GM18870 (cell line): ENCODE measurements around the gene KEL.

ENCODE experiments used
- ATAC-seq: cut with Tn5 transposase; IDR thresholded peaks from one replicate; pipeline ENCODE4 v1.9.1; 2021; ENCODE audit warnings: moderate library complexity; ENCODE audit not compliant: unreplicated experiment

KEL gene

DNA sequence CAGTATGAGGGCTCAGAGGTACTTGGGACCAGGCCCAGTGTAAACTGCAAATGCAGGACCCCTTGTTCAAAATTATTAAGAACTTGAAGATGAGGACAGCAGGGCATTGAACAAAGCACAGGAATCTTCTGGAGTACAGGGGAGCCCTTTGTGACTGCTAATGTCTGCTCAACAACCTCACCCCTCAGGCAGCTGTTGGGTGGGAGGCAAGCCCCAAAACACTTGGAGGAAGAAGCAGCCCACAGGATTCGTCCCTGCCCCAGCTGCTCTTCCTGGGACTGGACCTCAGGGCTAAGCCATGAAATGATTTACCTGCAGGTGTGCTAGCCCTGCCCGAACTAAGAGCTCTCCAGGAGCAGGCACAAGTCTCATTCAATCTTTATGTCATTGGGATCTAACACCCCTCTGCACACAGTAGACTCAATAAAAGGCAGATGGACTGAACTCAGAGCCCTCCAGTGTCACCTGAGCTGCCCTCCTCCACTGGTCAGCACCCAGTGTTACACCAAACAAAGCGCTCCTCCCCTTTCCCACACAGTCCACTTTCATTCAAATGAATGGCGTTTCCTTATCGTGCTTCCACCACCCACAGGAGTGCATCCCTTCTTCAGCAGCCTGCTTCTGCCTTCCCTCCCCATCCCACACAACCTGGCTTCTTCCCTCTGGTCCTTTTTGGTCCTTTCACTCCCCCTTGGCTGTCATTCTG lies 29.6 kb downstream of the KEL start:
- ATAC-seq = no peak

DNA sequence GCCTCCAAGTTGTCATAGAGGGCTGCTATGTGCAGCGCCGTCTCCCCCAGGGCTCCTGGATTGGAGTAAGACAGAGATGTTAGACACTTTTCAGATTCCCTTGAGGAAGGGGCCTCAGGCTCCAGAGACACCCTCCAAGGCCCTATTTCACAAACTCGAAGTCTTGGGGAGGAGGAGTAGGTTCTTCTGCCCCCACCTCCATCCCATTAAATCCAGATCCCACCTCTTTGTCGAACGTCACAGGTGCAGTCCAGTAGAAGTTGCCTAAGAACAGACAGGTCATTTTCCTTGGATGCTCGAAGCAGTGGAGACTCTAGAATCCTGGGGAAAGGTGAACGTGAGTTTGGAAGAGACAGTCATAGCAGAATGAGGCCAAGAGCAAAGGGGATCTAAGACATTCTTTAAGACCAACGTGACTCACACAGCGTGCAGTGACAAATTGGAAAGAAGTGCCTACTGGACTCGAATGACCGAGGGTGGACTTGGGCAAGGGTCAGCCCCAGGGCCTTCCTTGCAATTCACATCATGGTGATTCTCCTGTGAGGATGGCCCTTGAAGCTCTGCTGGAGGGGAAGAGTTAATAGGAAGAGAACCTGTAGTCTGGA lies 31.9 kb downstream of the KEL start:
- no peak for ATAC-seq

DNA sequence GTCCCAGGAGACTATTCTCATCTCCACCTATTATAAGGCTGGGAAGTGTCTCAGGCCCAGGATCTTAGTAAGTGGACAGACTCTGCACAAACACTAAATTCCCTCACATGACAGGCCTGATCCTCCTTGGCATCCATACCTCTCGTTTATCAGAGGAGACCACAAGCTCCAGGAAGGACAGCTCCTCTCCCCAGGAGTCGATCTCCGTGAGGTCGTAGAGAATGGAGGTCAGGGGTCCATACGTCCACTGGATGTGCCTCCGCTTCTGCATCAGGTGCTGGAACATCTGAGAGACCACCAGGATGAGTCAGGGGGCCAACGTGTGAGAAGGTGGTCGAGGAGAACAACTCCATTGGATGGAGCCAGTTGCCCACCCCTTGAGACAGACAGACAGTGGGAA lies 34.2 kb downstream of the KEL start:
- ATAC-seq = no peak

DNA sequence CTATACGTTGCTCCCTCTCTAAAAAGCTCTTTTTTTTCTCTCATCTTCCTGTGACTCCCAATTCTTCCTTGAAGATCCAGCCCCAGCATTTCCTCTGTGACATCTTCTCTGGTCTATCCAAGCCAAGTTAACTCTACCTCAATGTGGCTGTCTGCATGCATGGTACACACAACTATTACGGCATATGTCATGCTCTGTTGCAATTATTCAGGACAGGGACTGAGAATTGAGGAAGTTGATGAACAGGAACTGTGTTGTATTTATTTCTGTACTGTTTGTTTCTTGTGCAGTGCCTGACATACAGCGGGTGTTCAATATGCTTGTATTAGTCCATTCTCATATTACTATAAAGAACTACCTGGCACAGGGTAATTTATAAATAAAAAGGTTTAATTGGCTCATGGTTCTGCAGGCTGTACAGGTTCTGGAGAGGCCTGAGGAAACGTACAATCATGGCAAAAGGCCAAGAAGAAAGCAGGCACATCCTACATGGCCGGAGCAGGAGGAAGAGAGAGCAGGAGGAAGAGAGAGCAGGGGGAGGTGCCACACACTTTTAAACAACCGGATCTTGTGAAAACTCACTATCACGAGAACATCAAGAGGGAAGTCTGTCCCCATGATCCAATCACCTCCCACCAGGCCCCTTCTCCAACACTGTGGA lies 34.9 kb downstream of the KEL start:
- no peak for ATAC-seq

DNA sequence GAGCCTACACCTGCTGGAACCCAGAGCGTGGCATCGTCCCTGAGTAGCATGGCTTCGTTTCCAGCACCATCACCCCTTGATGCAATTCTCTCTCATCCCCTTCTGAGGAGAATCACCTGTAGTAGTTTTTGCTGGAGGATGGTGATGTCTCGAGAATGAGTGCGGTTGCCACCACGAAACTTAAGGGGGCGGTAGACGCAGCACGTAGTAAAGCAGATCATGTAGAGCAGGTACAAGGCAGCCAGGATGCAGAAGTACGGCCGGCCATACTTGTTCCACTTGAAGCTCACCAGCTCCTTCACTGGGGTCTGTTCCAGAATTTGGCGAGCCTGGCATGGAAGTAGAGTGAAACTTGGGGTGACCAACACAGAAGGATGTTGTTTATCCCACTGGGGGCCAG lies 36.8 kb downstream of the KEL start:
- ATAC-seq = no peak

DNA sequence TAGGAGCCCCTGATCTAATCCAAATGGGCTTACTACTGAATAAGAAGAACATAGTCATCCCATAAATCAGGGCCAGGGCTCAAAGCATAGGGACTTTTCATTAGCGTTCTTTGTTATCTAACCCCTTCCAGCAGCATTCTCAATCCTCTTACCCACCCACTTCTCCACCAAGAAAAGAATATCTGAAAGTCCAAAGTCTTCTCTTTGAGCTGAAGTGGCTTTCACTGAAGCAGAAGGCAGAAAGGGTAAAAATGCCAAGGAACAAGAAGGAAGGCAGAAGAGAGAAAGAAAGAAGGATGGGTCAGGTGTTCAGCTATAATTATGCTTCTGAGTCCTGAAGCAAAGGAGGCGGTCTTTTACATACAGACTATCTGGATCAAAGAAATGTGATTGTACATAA lies 38.8 kb downstream of the KEL start:
- ATAC-seq = no peak

DNA sequence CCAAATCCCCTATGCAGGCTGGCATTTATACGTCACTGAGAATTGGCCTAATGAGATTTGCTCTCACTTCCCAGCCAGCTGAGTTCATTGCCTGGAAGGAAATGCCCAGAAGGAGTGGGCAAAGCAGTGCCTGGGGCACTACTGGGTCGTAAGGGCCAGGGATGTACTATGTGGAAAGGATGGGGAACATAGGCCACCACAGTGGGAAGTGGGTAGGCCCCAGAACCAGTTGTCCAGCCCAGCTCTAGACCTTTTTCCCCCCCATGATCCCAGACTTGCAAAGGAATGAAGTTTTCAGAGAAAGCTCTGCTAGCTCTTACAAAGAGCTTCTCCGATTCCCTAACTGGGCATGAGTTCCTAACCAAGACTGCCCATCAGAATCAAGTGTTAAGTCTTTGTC lies 42.5 kb downstream of the KEL start:
- ATAC-seq = no peak

DNA sequence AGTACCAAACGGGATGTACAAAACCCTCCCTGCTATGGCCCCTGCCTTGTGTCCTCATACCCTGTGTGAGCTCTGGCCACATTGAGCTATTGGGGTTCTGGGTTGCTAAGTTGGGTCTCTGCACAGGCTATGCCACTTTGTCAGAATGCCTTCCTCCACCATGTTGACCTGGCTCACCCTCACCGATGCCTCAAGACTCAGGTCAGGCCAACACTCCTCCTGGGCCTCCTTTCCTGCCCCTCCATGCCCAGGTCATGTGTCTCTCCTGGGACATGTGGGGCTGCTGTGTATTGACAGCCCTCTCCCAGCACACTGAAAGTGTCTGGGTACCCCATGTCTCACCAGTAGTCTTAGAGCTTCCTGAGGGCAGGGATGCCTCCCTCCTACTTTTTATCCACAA lies 43.3 kb downstream of the KEL start:
- no peak for ATAC-seq

DNA sequence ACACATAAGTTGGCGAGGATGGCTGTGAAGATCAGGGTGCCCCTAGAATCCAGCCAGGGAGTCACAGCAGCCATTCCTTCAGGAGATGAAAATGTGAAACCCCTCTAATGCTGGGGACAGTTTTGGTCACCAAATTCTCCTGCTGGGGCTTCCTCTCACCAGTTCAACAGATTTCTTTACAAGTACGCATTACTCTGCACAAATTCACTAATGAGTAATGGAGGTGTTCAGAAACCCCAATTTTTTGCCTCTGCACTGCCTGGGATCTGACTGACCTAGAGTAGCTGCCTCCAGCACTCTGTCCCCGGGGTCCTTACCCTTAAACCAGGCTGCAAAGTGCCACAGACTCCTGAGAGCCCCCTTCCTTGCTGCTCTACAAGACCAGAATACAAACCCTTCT lies 44.7 kb downstream of the KEL start:
- no peak for ATAC-seq

DNA sequence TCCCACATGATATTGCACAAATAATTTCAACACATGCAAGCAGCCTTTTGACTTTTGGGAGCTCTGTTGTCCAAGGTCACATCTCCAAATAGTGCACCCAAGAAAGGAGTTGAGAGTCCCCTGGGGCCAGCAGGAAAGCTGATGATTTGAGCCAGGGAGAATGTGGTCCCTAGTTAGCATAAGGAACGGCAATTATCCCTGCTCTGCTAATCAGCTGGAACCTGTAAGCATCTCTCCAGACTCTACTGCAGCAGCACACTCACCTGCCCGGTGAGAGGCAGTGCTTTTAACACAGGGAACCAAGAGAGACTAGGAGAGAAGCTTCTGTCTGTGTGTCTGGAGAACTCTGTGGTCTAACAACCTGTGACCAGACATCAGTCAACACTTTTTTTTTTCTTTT lies 45.7 kb downstream of the KEL start:
- ATAC-seq = no peak

DNA sequence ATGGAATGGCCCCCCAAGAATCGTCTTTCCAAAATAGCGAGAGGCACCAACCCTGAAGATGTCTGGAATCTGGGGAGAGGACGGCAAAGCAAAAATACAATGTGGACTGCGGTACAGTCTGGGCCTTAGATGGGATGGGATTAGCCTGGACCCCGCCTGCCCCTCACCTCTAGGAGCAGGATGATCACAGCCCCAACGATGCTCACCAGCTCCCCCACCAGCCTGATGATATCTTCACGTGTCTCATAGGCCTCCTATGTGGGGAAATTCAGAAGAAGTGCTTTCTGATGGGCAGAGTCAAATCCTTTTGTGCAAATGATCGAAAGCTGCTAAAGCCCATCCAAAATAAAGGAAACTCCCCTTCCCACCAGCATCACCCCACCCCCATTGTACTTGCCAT lies 46.8 kb downstream of the KEL start:
- ATAC-seq = no peak

DNA sequence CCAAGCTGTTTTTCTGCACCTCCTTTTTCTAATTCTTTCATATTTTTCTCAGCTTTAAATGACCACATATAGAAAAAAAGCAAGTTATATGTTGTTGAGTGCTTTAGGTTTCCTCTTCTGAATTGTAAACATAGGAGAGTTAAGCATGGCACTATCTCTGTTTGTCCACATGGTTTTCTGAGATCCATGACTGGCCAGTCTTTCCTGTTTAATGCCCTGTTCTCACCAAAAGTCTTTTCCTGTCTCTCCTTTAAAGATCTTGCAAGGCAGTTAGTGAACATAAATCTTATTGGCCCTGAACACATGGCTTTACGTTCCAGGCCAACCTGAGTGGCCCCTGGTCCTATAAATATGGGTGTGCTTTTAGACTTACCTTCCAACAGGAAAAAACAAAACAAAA lies 48.0 kb downstream of the KEL start:
- no peak for ATAC-seq

DNA sequence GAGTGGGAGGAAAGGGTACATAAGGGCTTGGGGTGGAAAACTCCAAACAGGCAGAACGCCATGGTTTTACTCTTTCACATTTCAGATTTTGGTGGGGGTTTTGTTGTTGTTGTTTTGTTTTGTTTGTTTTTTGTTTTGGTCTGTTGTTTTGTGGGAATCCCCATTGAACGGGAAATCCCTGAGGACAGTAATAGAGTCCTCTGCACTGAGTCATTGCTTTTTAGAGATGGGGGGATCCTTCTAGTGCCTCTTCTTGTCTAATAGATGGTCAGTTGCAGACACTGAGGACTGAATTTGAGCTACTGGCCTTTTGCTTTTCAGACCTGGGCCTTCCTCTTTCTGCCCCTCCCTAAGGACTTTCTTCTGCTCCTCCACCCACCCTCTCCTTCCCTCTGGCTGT lies 48.6 kb downstream of the KEL start:
- ATAC-seq = no peak

DNA sequence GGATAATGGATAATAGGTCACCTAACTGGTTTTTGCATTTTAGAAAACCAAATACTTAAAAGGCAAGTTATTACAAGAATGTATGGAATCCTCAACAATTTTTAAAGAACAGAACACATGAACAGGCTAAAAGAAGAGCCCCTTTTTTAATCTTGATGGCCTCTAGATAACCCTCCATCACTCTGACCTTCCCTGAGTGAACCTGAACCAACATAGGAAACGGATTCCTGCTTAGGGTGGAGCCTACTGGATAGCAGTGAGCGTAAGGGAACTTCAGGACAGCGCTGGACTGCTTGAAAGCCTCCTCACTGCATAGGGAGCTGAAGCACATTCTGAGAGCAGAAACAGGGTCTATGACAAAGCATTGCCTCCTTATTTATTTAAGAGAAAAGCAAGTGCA lies 49.1 kb downstream of the KEL start:
- ATAC-seq = no peak

DNA sequence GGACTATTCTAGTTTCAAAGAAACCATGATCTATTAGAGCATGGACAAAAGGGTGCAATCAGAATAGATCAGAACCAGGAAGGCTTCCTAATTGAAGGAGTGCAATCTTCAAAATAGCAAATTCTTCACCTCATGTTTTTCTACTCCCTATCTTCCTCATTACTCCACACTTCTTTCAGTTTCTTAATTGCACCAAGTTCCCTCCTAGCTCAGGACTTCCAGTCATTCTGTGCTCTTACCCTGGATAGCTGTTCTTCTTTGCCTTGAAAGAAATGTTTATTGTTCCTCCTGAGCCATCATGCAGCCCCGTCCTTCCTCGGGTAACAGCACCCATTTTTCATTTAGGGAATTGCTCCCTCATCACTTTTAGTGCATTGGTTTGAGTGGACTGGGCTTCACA lies 51.7 kb downstream of the KEL start:
- no peak for ATAC-seq

DNA sequence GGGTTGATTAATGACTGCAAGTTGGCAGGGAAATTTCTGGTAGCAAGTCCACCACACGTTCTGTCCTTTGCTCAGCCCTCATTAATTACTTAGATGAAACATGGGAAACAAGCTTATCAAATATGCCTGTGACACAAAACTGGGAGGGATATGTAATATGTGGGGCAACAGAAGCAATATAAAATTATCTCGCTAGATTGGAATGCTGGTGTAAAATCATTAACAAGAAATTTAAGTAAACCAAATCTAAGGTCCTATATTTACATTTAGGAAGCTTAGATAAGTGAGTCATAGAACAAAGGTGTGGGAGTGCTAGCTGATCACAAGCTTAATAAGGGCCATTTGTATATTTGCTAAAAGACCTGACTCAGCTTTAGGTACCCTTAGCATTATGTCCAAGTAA lies 52.1 kb downstream of the KEL start:
- no peak for ATAC-seq

DNA sequence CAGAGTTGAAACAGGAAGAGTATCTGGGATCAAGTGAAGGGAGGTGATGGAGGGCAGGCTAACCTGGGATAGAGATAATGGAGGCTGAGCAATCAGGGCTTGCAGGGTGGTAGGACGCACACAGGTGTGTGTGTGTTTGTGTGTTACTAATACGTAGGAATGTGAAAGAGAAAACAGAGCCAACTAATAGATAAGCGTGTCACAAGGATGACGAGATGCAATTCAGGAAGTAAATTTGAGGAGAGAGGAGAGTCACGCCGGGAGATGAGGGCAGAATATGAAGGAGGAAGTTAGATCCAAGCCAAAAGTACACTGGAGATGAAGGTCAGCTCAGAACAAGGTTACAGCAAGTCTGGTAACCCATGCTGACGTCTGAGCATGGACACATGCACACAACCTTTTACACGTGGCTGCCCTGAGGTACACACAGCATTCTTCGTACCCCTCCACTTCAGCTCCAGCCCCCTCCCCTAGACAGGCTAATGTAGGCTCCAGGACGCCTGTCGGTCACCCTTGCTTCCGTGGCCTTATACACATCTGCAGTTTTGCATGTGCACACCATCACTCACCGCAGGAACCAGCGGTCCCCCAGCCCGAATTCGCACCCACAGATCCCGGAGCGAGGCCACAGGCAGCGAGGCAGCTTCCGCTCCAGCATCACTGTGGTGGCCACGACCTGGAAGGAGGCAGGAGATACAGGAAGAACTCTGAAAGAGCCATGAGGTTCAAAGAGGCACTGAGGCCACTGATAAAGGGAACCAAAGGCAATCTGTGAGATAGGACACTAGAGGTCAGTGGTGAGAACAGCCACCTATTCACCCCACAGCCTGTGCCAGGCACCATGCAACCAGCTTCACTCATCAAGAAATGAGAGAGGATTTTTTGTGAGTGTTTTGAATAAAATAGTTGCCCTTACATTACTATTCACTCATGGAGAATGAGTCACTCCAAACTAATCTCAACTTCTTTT lies 53.0 kb downstream of the KEL start:
- ATAC-seq = no peak

DNA sequence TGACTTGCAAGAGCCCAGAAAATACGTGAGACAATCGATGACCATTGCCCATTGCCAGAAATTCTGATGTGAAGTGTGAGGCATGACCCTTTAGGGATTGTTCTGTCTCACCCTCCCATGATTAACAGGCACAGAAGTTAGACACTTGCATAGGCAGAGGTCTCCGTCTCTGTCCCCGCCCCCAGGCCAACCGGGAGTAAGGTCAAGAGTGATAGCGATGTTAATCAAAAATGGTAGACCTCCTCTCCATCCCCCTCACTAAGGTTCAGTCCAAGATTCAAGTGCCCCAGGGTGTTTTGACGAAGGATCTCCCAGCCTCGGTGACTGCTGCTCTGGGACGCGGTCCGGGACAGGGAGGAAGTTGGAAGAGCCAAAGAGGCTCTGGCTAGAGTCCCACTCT lies 53.9 kb downstream of the KEL start:
- ATAC-seq = no peak

DNA sequence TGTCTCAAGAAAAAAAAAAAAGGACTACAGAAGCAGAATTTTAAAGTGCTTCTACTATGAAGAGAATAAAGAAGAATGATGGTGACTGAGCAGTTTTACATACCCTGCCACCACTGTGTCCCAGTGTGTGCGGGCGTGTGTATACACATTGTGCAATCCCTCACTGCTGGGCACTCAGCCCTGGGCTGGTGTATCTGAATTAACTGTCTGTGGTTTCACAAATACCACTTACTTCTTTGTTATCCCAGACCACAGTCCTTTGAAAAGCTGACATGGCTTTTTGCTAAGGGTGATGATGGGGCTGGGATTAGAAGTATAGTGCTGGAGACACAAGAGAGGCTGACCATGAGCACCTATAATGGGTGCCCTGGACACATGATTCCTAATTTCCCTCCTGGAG lies 55.5 kb downstream of the KEL start:
- ATAC-seq = no peak

DNA sequence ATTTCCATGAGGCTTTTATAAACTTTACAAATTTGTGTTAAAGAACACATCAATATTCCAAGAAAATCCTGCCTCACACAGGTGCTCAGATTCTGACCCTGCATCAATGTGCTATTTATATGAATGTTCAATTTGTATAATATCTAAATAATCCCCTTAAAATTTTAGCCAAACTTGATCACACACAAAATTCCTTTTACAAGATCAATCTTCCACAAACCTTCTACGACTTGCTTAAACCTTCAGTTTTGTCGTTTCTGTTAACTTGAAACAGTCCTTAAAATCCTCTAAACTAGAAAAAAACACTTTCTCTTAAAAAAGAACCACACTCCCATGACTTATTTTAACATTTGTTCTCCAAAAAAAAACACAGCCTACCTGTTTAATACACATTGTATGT lies 56.4 kb downstream of the KEL start:
- ATAC-seq = no peak

DNA sequence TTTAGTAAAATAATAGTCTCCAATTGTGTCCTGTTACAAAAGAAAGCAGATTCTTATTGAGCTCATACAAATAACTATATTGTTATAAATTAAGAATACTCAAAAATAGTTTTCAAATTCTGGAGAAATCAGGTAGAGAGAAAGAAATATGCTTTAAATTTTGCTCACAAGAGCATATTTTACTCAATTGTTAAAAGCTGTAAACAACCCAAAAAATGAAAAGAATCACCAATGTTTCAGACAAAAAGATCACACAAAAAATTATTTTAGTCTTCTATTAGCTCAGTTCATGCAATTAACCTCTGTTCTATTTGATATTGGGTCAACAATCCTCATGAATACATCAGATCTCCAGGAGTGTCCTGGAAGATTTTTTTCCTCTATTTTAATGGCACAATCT lies 58.0 kb downstream of the KEL start:
- ATAC-seq = no peak
